Muscle of back (tissue), 11 donors: ENCODE results near the gene NUBP1. TPM values are rescaled to one million over a fixed set of nuclear protein-coding genes. Genes with fewer than 3 reads are reported as not detected.
"Not testable (repeated sequence)": the region's sequence is repeated elsewhere in the genome, so short reads cannot be mapped to it uniquely, and the experiment has no call there.

Source experiments
- DNase-seq, 3 donors: peaks; one replicate each; pipeline versions ENCODE4 v3.0.0 to v3.0.0-alpha.2; 2013
- polyA plus RNA-seq, 10 donors: library from polyadenylated mRNA; unstranded; fragments of 120-200 nt; gene quantifications; one replicate each; pipeline ENCODE4 v1.2.1, GENCODE V29; 2013; ENCODE audit not compliant: insufficient read length in 10 of 10

The NUBP1 gene
- polyA plus RNA-seq, 10 donors = 25.8 to 32.1 (median 28.8) TPM

- no peak for DNase-seq
These were observed 858 bp downstream of the NUBP1 start for GRCh38 chr16:10744370-10745030.

- DNase-seq = peak in 1 of 3 donors; percentile 28
These were observed 2.2 kb downstream of the NUBP1 start for GRCh38 chr16:10745841-10746240.

- no peak for DNase-seq
These were observed 7.2 kb downstream of the NUBP1 start for GRCh38 chr16:10750793-10751192.

GRCh38 chr16:10751291-10751697 lies 7.7 kb downstream of the NUBP1 start:
- no peak for DNase-seq

GRCh38 chr16:10752843-10753523 lies 9.3 kb downstream of the NUBP1 start:
- peak in 1 of 3 donors; percentile 52 for DNase-seq

- no peak for DNase-seq
These were observed 10.0 kb downstream of the NUBP1 start for GRCh38 chr16:10753670-10754069.

- no peak for DNase-seq
These were observed 11.3 kb downstream of the NUBP1 start for GRCh38 chr16:10754941-10755340.

GRCh38 chr16:10756574-10756973 lies 12.9 kb downstream of the NUBP1 start:
- no peak for DNase-seq

- no peak for DNase-seq
These were observed 17.2 kb downstream of the NUBP1 start for GRCh38 chr16:10760858-10761257.

GRCh38 chr16:10761373-10761772 lies 17.7 kb downstream of the NUBP1 start:
- no peak for DNase-seq

GRCh38 chr16:10762336-10763016 lies 18.8 kb downstream of the NUBP1 start:
- DNase-seq = no peak

- no peak for DNase-seq
These were observed 19.8 kb downstream of the NUBP1 start for GRCh38 chr16:10763456-10763855.

GRCh38 chr16:10765772-10766171 lies 22.1 kb downstream of the NUBP1 start:
- no peak for DNase-seq

- no peak for DNase-seq
These were observed 23.5 kb downstream of the NUBP1 start for GRCh38 chr16:10767127-10767526.

GRCh38 chr16:10769381-10769780 lies 25.7 kb downstream of the NUBP1 start:
- DNase-seq = no peak

GRCh38 chr16:10770907-10771306 lies 27.3 kb downstream of the NUBP1 start:
- no peak for DNase-seq

GRCh38 chr16:10776280-10776679 lies 32.6 kb downstream of the NUBP1 start:
- DNase-seq = no peak

GRCh38 chr16:10776923-10777322 lies 33.3 kb downstream of the NUBP1 start:
- DNase-seq = not testable (repeated sequence)

GRCh38 chr16:10777356-10777755 lies 33.7 kb downstream of the NUBP1 start:
- DNase-seq = no peak

- DNase-seq = not testable (repeated sequence)
These were observed 36.3 kb downstream of the NUBP1 start for GRCh38 chr16:10779908-10780307.

GRCh38 chr16:10780628-10781027 lies 37.0 kb downstream of the NUBP1 start:
- no peak for DNase-seq

- DNase-seq = no peak
These were observed 39.0 kb downstream of the NUBP1 start for GRCh38 chr16:10782628-10783027.

GRCh38 chr16:10787304-10787703 lies 43.7 kb downstream of the NUBP1 start:
- no peak for DNase-seq
